Ishikawa (cell line): ENCODE results near the gene ADD3.

Experiments used
- CEBPB ChIP-seq: IDR thresholded peaks from 2 replicates; pipeline ENCODE4 v1.6.1; 2012
- CREB1 ChIP-seq: IDR thresholded peaks from 2 replicates; pipeline ENCODE4 v1.6.1; 2012; ENCODE audit warnings: low read depth
- EGR1 ChIP-seq: IDR thresholded peaks from 2 replicates; pipeline ENCODE4 v1.6.1; 2012
- EP300 ChIP-seq: IDR thresholded peaks from 2 replicates; pipeline ENCODE4 v1.6.1; 2012; ENCODE audit warnings: borderline replicate concordance
- FOXM1 ChIP-seq: IDR thresholded peaks from 2 replicates; pipeline ENCODE4 v1.6.1; 2012; ENCODE audit warnings: low read depth, borderline replicate concordance
- MAX ChIP-seq: IDR thresholded peaks from 2 replicates; pipeline ENCODE4 v1.6.1; 2012
- NFIC ChIP-seq: IDR thresholded peaks from 2 replicates; pipeline ENCODE4 v1.6.1; 2012
- RAD21 ChIP-seq: IDR thresholded peaks from 2 replicates; pipeline ENCODE4 v1.6.1; 2012; ENCODE audit warnings: low read depth
- TAF1 ChIP-seq: IDR thresholded peaks from 2 replicates; pipeline ENCODE4 v1.6.1; 2012; ENCODE audit warnings: low read depth, mild to moderate bottlenecking
- TCF12 ChIP-seq: IDR thresholded peaks from 2 replicates; pipeline ENCODE4 v1.6.1; 2012; ENCODE audit warnings: low read depth
- TEAD4 ChIP-seq: IDR thresholded peaks from 2 replicates; pipeline ENCODE4 v1.6.1; 2012
- YY1 ChIP-seq: IDR thresholded peaks from 2 replicates; pipeline ENCODE4 v1.6.1; 2012; ENCODE audit warnings: low read depth
- ZBTB7A ChIP-seq: IDR thresholded peaks from 2 replicates; pipeline ENCODE4 v1.6.1; 2012; ENCODE audit warnings: low read depth
- TF ChIP-seq, protein P1 (sequence below): IDR thresholded peaks from 2 replicates; pipeline ENCODE4 v1.6.1; 2012; ENCODE audit warnings: low read depth, mild to moderate bottlenecking
- TF ChIP-seq, protein P2 (sequence below): IDR thresholded peaks from 2 replicates; pipeline ENCODE4 v1.6.1; 2012

ADD3 gene

GRCh38 chr10:109975244-109976190, 32.3 kb upstream of the ADD3 start:
- TF ChIP-seq MAX (no peak), FOXM1 (no peak), CREB1 (no peak), NFIC (no peak), ZBTB7A (no peak), CEBPB (no peak), EP300 (no peak), EGR1 (no peak)
- TF ChIP-seq, protein P1, sequence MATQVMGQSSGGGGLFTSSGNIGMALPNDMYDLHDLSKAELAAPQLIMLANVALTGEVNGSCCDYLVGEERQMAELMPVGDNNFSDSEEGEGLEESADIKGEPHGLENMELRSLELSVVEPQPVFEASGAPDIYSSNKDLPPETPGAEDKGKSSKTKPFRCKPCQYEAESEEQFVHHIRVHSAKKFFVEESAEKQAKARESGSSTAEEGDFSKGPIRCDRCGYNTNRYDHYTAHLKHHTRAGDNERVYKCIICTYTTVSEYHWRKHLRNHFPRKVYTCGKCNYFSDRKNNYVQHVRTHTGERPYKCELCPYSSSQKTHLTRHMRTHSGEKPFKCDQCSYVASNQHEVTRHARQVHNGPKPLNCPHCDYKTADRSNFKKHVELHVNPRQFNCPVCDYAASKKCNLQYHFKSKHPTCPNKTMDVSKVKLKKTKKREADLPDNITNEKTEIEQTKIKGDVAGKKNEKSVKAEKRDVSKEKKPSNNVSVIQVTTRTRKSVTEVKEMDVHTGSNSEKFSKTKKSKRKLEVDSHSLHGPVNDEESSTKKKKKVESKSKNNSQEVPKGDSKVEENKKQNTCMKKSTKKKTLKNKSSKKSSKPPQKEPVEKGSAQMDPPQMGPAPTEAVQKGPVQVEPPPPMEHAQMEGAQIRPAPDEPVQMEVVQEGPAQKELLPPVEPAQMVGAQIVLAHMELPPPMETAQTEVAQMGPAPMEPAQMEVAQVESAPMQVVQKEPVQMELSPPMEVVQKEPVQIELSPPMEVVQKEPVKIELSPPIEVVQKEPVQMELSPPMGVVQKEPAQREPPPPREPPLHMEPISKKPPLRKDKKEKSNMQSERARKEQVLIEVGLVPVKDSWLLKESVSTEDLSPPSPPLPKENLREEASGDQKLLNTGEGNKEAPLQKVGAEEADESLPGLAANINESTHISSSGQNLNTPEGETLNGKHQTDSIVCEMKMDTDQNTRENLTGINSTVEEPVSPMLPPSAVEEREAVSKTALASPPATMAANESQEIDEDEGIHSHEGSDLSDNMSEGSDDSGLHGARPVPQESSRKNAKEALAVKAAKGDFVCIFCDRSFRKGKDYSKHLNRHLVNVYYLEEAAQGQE, result no peak

DNA sequence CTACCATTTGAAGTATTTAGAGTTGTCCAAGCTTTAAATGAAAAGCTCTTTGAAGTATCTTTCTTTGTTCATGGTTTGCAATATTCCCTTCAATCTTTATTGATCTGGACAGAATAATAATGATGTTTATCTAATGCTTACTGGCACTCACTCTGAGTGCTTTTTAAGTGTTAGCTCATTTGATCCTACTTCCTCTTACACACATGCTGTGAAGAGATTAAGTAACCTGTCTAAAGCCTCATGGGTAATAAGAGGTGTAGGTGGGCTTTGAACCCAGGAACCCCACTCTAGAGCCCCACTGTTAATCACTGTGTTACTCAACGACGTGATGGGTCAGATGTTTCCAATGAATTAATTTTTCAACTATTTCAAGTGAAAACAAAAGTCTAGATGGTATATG, 31.1 kb upstream of the ADD3 start:
- TF ChIP-seq CREB1 (no peak), TAF1 (no peak)

GRCh38 chr10:109977382-109977806, 30.4 kb upstream of the ADD3 start:
- TF ChIP-seq EGR1 (no peak), TCF12 (no peak), TAF1 (no peak), MAX (no peak), NFIC (no peak)
- TF ChIP-seq, protein P2, sequence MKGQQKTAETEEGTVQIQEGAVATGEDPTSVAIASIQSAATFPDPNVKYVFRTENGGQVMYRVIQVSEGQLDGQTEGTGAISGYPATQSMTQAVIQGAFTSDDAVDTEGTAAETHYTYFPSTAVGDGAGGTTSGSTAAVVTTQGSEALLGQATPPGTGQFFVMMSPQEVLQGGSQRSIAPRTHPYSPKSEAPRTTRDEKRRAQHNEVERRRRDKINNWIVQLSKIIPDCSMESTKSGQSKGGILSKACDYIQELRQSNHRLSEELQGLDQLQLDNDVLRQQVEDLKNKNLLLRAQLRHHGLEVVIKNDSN, result no peak

GRCh38 chr10:109978481-109978880, 29.3 kb upstream of the ADD3 start:
- TF ChIP-seq EGR1 (no peak), RAD21 (peak; percentile 77), FOXM1 (no peak), CREB1 (no peak)

- TF ChIP-seq TCF12 (no peak), CREB1 (no peak), YY1 (no peak), TAF1 (no peak), TEAD4 (no peak)
Measured at GRCh38 chr10:109979215-109979614, 28.6 kb upstream of the ADD3 start.

GRCh38 chr10:109981650-109982049, 26.1 kb upstream of the ADD3 start:
- TF ChIP-seq, protein P2, result no peak
- TF ChIP-seq MAX, result no peak
- TF ChIP-seq CEBPB, result no peak
- no peak for TF ChIP-seq YY1
- TF ChIP-seq EP300, result no peak
- no peak for TF ChIP-seq TAF1
- TF ChIP-seq TCF12, result no peak
- TF ChIP-seq CREB1, result no peak
- no peak for TF ChIP-seq FOXM1
- TF ChIP-seq ZBTB7A, result no peak
- TF ChIP-seq EGR1, result no peak

DNA sequence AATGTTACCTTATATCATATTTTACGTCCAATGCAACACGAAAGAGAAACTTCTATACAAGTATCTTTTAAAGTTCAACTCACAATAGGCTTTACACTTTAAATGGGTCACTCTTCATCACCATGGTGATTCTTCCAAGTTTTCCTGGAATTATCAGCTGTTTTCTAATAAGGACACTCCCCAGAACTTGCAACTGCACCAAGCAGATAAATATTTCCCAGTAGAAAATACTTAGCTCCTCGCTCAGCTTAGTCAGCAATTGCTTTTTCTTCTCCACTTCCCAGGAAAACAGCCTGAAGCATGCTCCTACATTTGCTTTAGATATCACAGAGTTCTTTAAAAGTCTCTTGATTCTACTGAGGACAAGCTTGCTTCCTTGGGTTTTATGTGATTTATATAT, 25.7 kb upstream of the ADD3 start:
- TF ChIP-seq EGR1, result no peak
- no peak for TF ChIP-seq MAX
- TF ChIP-seq ZBTB7A, result no peak
- TF ChIP-seq, protein P1, result no peak
- no peak for TF ChIP-seq FOXM1
- TF ChIP-seq TEAD4, result no peak
- TF ChIP-seq TCF12, result no peak
- no peak for TF ChIP-seq EP300
